Tibial nerve (tissue), 4 donors: ENCODE measurements around the gene NDUFAF2. TPM values are rescaled to one million over a fixed set of nuclear protein-coding genes. Genes with fewer than 3 reads are reported as not detected.

Source experiments
- DNase-seq, 2 donors: peaks; one replicate each; pipeline ENCODE4 v3.0.0-alpha.2; 2019; ENCODE audit warnings: low spot score in 2 of 2
- H3K27ac ChIP-seq, 4 donors: fragments of 200-600 bp; sonication (generic) in 3 of 4; one replicate each; pipeline ENCODE4 v1.5.1; 2017 to 2019; ENCODE audit warnings: mild to moderate bottlenecking in 1 of 4
- H3K27me3 ChIP-seq, 2 donors: fragments of 200-600 bp; sonication (generic) in 1 of 2; one replicate each; pipeline versions ENCODE4 v1.5.1 to v1.6.0; 2017 to 2019
- H3K36me3 ChIP-seq, 3 donors: fragments of 200-600 bp; sonication (generic); one replicate each; pipeline ENCODE4 v1.5.1; 2018 to 2019
- H3K4me1 ChIP-seq, 4 donors: fragments of 200-600 bp; sonication (generic) in 3 of 4; one replicate each; pipeline ENCODE4 v1.5.1; 2017 to 2019
- H3K4me3 ChIP-seq, 4 donors: fragments of 200-600 bp; sonication (generic) in 3 of 4; one replicate each; pipeline ENCODE4 v1.5.1; 2017 to 2019; ENCODE audit warnings: mild to moderate bottlenecking in 1 of 4, moderate library complexity in 1 of 4
- H3K9me3 ChIP-seq, 4 donors: fragments of 200-600 bp; sonication (generic) in 3 of 4; one replicate each; pipeline ENCODE4 v1.5.1; 2017 to 2019
- CTCF ChIP-seq, 5 experiments: fragments of 200-600 bp in 3 of 5; fragments of 450-650 bp in 2 of 5; sonication (generic) in 3 of 5; IDR thresholded peaks; one replicate each; pipeline ENCODE4 v1.5.1; 2016 to 2019; ENCODE audit warnings: antibody characterized with exemption in 5 of 5, mild to moderate bottlenecking in 3 of 5, moderate library complexity in 2 of 5
- EP300 ChIP-seq, 2 donors: sonication (generic); formaldehyde crosslinking; IDR thresholded peaks; one replicate each; pipeline ENCODE4 v1.6.1; 2017; ENCODE audit warnings: antibody characterized with exemption in 2 of 2, mild to moderate bottlenecking in 1 of 2
- POLR2A ChIP-seq, 2 donors: fragments of 450-650 bp; IDR thresholded peaks; one replicate each; pipeline ENCODE4 v1.6.1; 2017; ENCODE audit warnings: antibody characterized with exemption in 2 of 2, mild to moderate bottlenecking in 2 of 2, moderate library complexity in 2 of 2
- WGBS, 2 donors: methylation state at CpG; one replicate each; pipeline ENCODE4 v1.1.5; 2018; 5-methylcytosine and 5-hydroxymethylcytosine counted together
- total RNA-seq, 4 donors: library from RNA; depleted of rRNA; stranded (reverse); fragments of >200 nt; gene quantifications; one replicate each; pipeline ENCODE4 v1.1.0, GENCODE V29; 2016

The NDUFAF2 gene
- 10 to 100 TPM; 16.2 to 46.5 (median 24.2) TPM for total RNA-seq

DNA sequence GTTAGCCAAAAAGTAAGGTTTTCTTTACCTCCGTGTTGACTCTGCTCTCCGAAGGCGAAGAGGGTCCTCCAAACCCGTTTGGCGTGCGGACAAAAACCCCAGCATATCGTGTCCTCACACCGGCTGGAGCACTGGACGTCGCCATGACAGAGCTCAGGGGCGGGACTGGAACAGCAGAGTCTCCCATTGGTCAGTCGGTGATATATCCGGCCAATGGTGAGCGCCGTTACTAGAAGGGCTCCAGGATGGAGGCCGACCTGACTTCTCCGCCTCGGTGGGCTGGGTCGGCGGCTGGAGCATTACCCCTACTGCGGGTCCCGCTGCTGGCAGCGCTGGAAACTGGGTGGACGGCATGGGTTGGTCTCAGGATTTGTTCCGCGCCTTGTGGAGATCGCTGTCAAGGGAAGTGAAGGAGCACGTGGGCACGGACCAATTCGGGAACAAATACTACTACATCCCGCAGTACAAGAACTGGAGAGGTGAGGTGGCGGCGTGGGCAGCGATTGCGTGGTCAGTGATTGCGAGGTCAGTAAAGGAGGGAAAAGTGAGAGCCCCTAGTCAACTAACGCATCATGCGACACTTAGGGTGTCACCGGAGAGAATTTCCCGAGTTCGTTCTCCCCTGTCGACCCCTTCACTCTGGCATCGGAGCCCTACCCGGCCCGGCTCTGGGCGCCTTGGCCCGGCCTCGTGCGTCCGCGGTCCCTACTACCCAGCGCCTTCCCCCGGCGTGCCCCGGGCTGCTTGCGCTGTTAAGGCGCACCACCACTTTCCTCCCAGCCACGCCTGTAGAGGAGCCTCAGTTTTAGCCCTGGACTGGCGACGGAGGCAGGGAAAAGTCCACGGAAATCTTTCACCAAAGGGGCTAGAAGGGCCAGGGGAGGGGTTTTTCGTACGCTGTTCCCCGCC, at the start of gene NDUFAF2, which contains the start of gene ERCC8:
NDUFAF2 (plus strand) TSS at position 302 of the 909 bp plus-strand sequence; CDS start at position 353, 51 bp downstream.
ERCC8 (minus strand) TSS at position 167 of the 909 bp plus-strand sequence; CDS start at position 105, 62 bp downstream.
- Histone ChIP-seq H3K4me1 (peaks cover 0 to 25% (median 4%) of the 10 kb centered on the region in 4 donors), H3K27me3 (no peaks in the 10 kb centered on the region), H3K9me3 (no peaks in the 10 kb centered on the region), H3K27ac (peak within 1 kb of the TSS; percentile 66 to 90 (median 75)), H3K36me3 (peaks cover 0 to 3% (median 0%) of the 10 kb centered on the region in 3 donors), H3K4me3 (peak within 1 kb of the TSS; percentile 52 to 74 (median 68))
- TF ChIP-seq CTCF (IDR thresholded peaks at IDR 0.05) = peak in 1 of 5 experiments; percentile 21
- TF ChIP-seq POLR2A (IDR thresholded peaks at IDR 0.05) = peak; percentile 56 to 65
- peak in 1 of 2 donors; percentile 80 for TF ChIP-seq EP300 (IDR thresholded peaks at IDR 0.05)
- DNase-seq = peak; percentile 86 to 94
- WGBS, 2 donors = 0% methylated on average over 52 to 64 of the region's 64 CpGs

DNA sequence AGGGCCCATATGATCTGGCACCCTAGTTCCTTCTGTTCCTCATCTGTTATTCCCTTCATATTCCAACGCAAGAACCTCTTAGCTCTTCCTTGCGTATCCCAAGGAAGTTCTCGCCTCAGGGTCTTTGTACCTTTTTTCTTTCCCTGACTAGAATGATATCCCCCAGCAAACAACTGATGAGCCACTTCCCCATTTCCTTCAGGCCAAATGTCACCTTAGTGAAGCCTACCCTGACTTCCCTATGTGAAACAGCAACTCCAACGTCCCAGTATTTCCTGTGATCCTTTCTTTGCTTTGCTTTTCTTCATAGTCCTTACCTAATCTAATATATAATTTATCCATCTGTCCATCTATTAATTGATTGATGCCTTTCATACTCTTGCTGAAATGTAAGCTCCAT, 48.0 kb upstream of the NDUFAF2 start:
- Histone ChIP-seq H3K27me3 (no peaks in the 10 kb centered on the region), H3K36me3 (peaks cover 0 to 86% (median 0%) of the 10 kb centered on the region in 3 donors), H3K4me3 (no peak overlapping the region), H3K4me1 (no peaks in the 10 kb centered on the region), H3K9me3 (no peaks in the 10 kb centered on the region), H3K27ac (no peak overlapping the region)
- TF ChIP-seq POLR2A (IDR thresholded peaks at IDR 0.05) = no peak
- no peak for DNase-seq
- WGBS, 2 donors = 95 to 99% methylated on average over 4 of the region's 4 CpGs

- 49 to 67% methylated on average over 4 of the region's 4 CpGs for WGBS, 2 donors
- DNase-seq = no peak
- TF ChIP-seq CTCF (IDR thresholded peaks at IDR 0.05) (no peak), EP300 (IDR thresholded peaks at IDR 0.05) (no peak), POLR2A (IDR thresholded peaks at IDR 0.05) (no peak)
- no peaks in the 10 kb centered on the region for H3K27me3 ChIP-seq
- H3K4me1 ChIP-seq = peaks cover 0 to 3% (median 0%) of the 10 kb centered on the region in 4 donors
- no peak overlapping the region for H3K4me3 ChIP-seq
- peaks cover 0 to 25% (median 0%) of the 10 kb centered on the region in 3 donors for H3K36me3 ChIP-seq
- H3K27ac ChIP-seq = no peak overlapping the region
- H3K9me3 ChIP-seq = no peaks in the 10 kb centered on the region
Measured at GRCh38 chr5:60903356-60903755, 41.6 kb upstream of the NDUFAF2 start.

DNA sequence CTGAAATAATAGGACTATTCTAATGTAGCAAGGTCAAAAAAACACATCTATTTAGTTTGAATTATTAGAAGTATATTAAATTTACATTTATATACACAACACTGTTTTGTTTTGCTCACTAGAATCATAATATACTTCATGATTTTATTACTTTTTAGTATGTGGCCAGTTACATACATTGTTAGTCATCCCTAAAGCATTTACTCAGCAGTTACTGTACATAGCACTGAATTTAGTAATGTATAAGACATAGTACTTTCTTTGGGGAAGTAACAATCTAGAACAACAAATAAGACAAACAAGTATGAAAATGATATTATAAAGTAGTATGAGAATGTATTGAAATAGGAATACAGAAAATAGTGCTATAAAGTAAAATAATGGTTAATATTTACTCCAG, 28.4 kb upstream of the NDUFAF2 start:
- TF ChIP-seq POLR2A (IDR thresholded peaks at IDR 0.05) (no peak), CTCF (IDR thresholded peaks at IDR 0.05) (no peak), EP300 (IDR thresholded peaks at IDR 0.05) (no peak)
- no peaks in the 10 kb centered on the region for H3K27me3 ChIP-seq
- H3K36me3 ChIP-seq = peaks cover 0 to 57% (median 0%) of the 10 kb centered on the region in 3 donors
- H3K4me1 ChIP-seq = no peaks in the 10 kb centered on the region
- no peak for DNase-seq
- no peak overlapping the region for H3K4me3 ChIP-seq
- H3K9me3 ChIP-seq = no peaks in the 10 kb centered on the region
- no peak overlapping the region for H3K27ac ChIP-seq

DNA sequence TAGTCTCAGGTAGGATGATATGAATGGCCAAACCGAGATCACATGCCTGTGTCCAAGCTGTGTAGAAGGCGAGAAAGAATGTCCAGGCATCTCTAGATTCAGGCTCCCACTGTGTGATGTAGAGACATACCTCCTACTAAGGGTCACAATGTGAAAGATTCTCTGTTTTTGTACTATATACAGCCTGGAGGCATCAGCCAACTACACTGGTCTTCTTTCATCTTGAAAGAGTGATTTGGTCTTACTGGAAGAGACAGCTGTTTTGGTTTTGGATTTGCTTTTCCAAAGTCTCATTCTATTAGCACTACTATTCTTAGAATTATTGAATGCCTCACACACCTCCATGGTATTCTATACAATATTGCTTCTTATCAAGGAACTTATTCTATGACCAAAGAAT, 26.5 kb upstream of the NDUFAF2 start:
- H3K4me1 ChIP-seq = no peaks in the 10 kb centered on the region
- WGBS, 2 donors = 95 to 97% methylated on average over 2 of the region's 2 CpGs
- H3K36me3 ChIP-seq = peaks cover 0 to 57% (median 0%) of the 10 kb centered on the region in 3 donors
- no peak for DNase-seq
- no peak overlapping the region for H3K4me3 ChIP-seq
- H3K27me3 ChIP-seq = no peaks in the 10 kb centered on the region
- no peaks in the 10 kb centered on the region for H3K9me3 ChIP-seq
- no peak overlapping the region for H3K27ac ChIP-seq
- TF ChIP-seq EP300 (IDR thresholded peaks at IDR 0.05) (no peak), CTCF (IDR thresholded peaks at IDR 0.05) (no peak), POLR2A (IDR thresholded peaks at IDR 0.05) (no peak)
